ENCODE data around the gene RAPGEF4. TPM values are rescaled to one million over a fixed set of nuclear protein-coding genes. Genes with fewer than 3 reads are reported as not detected.

RAPGEF4 gene
- total and polyA plus RNA-seq, 2 of the 8 experiments (the other 6 are each of a cell fraction or from before 2014, with no cell fraction given), result 1.2 to 2.6 TPM

- TF ChIP-seq CHD7 (IDR thresholded peaks at IDR 0.05; ENCODE audit: insufficient replicate concordance, low read length), result peak; percentile 32
- peak; percentile 99 for TF ChIP-seq TEAD4 (IDR thresholded peaks at IDR 0.05; ENCODE audit: low read depth, low read length)
- no peak for TF ChIP-seq SP4 (IDR thresholded peaks at IDR 0.05; ENCODE audit: low read length)
- TF ChIP-seq CTCF (IDR thresholded peaks at IDR 0.05; ENCODE audit: control extremely low read depth in 1 of 3, insufficient read depth in 1 of 3, low read depth in 1 of 3, low read length in 3 of 3), result peak; percentile 57 to 96 (median 83)
- TF ChIP-seq NRF1 (IDR thresholded peaks at IDR 0.05; ENCODE audit: low read depth, low read length), result no peak
- no peak for TF ChIP-seq RBBP5 (IDR thresholded peaks at IDR 0.05; ENCODE audit: borderline replicate concordance, low read depth, low read length)
- no peak for TF ChIP-seq RFX5 (IDR thresholded peaks at IDR 0.05; ENCODE audit: borderline replicate concordance, low read depth, low read length)
Observed at GRCh38 chr2:173027181-173028128, 291.8 kb downstream of the RAPGEF4 start (continued).

Measured in H1 (cell line).